Neural progenitor cell (in vitro differentiated cells): ENCODE measurements around the gene SLC2A4. TPM values are rescaled to one million over a fixed set of nuclear protein-coding genes. Genes with fewer than 3 reads are reported as not detected.

ENCODE experiments used
- DNase-seq: peaks from one replicate; pipeline ENCODE4 v3.0.0-alpha.2; 2016; ENCODE audit warnings: low spot score
- H2AFZ ChIP-seq: fragments of 200-600 bp; sonication (generic); replicated peaks from 2 replicates; pipeline ENCODE4 v1.6.1; 2016; ENCODE audit warnings: antibody characterized with exemption
- H3F3A ChIP-seq: fragments of 200-600 bp; sonication (generic); 2 replicates; pipeline ENCODE4 v1.6.1; 2016; ENCODE audit warnings: antibody characterized with exemption, low read depth
- H3K27ac ChIP-seq: fragments of 200-600 bp; sonication (generic); 2 replicates; pipeline ENCODE4 v1.5.1; 2016; ENCODE audit warnings: mild to moderate bottlenecking
- H3K27me3 ChIP-seq: fragments of 200-600 bp; sonication (generic); 2 replicates; pipeline ENCODE4 v1.6.1; 2016; ENCODE audit warnings: mild to moderate bottlenecking, moderate library complexity
- H3K36me3 ChIP-seq: fragments of 200-600 bp; sonication (generic); 2 replicates; pipeline ENCODE4 v1.5.1; 2016
- H3K4me1 ChIP-seq: fragments of 200-600 bp; sonication (generic); 2 replicates; pipeline ENCODE4 v1.6.1; 2016; ENCODE audit warnings: mixed run types
- H3K4me2 ChIP-seq: fragments of 200-600 bp; sonication (generic); 2 replicates; pipeline ENCODE4 v1.6.1; 2016
- H3K4me3 ChIP-seq: fragments of 200-600 bp; sonication (generic); 2 replicates; pipeline ENCODE4 v1.5.1; 2016
- H3K79me2 ChIP-seq: fragments of 200-600 bp; sonication (generic); 2 replicates; pipeline ENCODE4 v1.6.1; 2016; ENCODE audit warnings: low read depth
- H3K9ac ChIP-seq: fragments of 200-600 bp; sonication (generic); 2 replicates; pipeline ENCODE4 v1.6.1; 2016
- H3K9me3 ChIP-seq: fragments of 200-600 bp; sonication (generic); 2 replicates; pipeline ENCODE4 v1.5.1; 2016; ENCODE audit warnings: low read depth
- H4K20me1 ChIP-seq: fragments of 200-600 bp; sonication (generic); 2 replicates; pipeline ENCODE4 v1.6.1; 2016; ENCODE audit warnings: low read depth
- H3K27ac Mint-ChIP-seq: 3 replicates; pipeline ENCODE4 v1.8.0; 2021; ENCODE audit warnings: mixed read lengths
- H3K27me3 Mint-ChIP-seq: 2 replicates; pipeline ENCODE4 v1.8.0; 2022; ENCODE audit warnings: low read depth, mild to moderate bottlenecking, inconsistent platforms, moderate library complexity, mixed read lengths; ENCODE audit not compliant: insufficient read depth
- H3K36me3 Mint-ChIP-seq: 3 replicates; pipeline ENCODE4 v1.8.0; 2021; ENCODE audit warnings: mixed read lengths
- H3K4me1 Mint-ChIP-seq: 3 replicates; pipeline ENCODE4 v1.8.0; 2021; ENCODE audit warnings: mixed read lengths
- H3K4me3 Mint-ChIP-seq: 3 replicates; pipeline ENCODE4 v1.8.0; 2021; ENCODE audit warnings: mild to moderate bottlenecking, moderate library complexity, mixed read lengths
- H3K9me3 Mint-ChIP-seq: 3 replicates; pipeline ENCODE4 v1.8.0; 2020; ENCODE audit warnings: mixed read lengths
- CTCF ChIP-seq: fragments of 200-600 bp; sonication (generic); IDR thresholded peaks from 2 replicates; pipeline ENCODE4 v1.5.1; 2017; ENCODE audit warnings: antibody characterized with exemption, mild to moderate bottlenecking
- EZH2 ChIP-seq: fragments of 200-600 bp; sonication (generic); IDR thresholded peaks from 2 replicates; pipeline ENCODE4 v1.6.1; 2017; ENCODE audit warnings: antibody characterized with exemption, mild to moderate bottlenecking, moderate library complexity
- EZH2phosphoT487 ChIP-seq: fragments of 200-600 bp; sonication (generic); IDR thresholded peaks from 2 replicates; pipeline ENCODE4 v1.6.1; 2017; ENCODE audit warnings: antibody characterized with exemption
- total RNA-seq: library from RNA; depleted of rRNA; stranded (reverse); fragments of >200 nt; gene quantifications from 2 replicates; pipeline ENCODE4 v1.2.3, GENCODE V29; 2015; ENCODE audit warnings: low replicate concordance

Gene SLC2A4
- total RNA-seq, 1 donor from 2014 or later = 1.7 TPM

- DNase-seq = no peak
- Histone ChIP-seq H3K27ac (no peak overlapping the region), H4K20me1 (peaks cover 14% of the 10 kb centered on the region), H3F3A (peaks cover 64% of the 10 kb centered on the region), H3K4me2 (peak overlapping the region; percentile 88), H3K9ac (peak overlapping the region; percentile 84), H3K27me3 (no peaks in the 10 kb centered on the region), H3K36me3 (no peaks in the 10 kb centered on the region), H3K4me3 (peak overlapping the region; percentile 82), H2AFZ (no peak overlapping the region), H3K4me1 (peaks cover 18% of the 10 kb centered on the region), H3K9me3 (no peaks in the 10 kb centered on the region), H3K79me2 (peaks cover 55% of the 10 kb centered on the region)
- H3K4me3 Mint-ChIP-seq = peak overlapping the region; percentile 99
- H3K27me3 Mint-ChIP-seq = peaks cover 7% of the 10 kb centered on the region
- peaks cover 27% of the 10 kb centered on the region for H3K36me3 Mint-ChIP-seq
- H3K27ac Mint-ChIP-seq = peak overlapping the region; percentile 99
- TF ChIP-seq EZH2 (no peak), EZH2phosphoT487 (no peak), CTCF (no peak)
- H3K9me3 Mint-ChIP-seq = no peaks in the 10 kb centered on the region
- H3K4me1 Mint-ChIP-seq = peaks cover 42% of the 10 kb centered on the region
Measured at GRCh38 chr17:7241090-7241733, 40.3 kb upstream of the SLC2A4 start.

GRCh38 chr17:7241783-7242716, 39.5 kb upstream of the SLC2A4 start, which contains the start of gene GABARAP:
TSS of gene GABARAP (minus strand) at chr17:7242449. CDS start at chr17:7242330, 119 bp downstream.
- Histone ChIP-seq H3K27me3 (no peaks in the 10 kb centered on the region), H3K9me3 (no peaks in the 10 kb centered on the region), H3K27ac (peak within 1 kb of the TSS; percentile 82), H4K20me1 (peaks cover 6% of the 10 kb centered on the region), H2AFZ (peak within 1 kb of the TSS; percentile 96), H3K9ac (peak within 1 kb of the TSS; percentile 84), H3F3A (peaks cover 56% of the 10 kb centered on the region), H3K4me2 (peak within 1 kb of the TSS; percentile 88), H3K36me3 (no peaks in the 10 kb centered on the region), H3K4me1 (peaks cover 18% of the 10 kb centered on the region), H3K4me3 (peak within 1 kb of the TSS; percentile 82), H3K79me2 (peaks cover 52% of the 10 kb centered on the region)
- TF ChIP-seq EZH2phosphoT487 (no peak), EZH2 (no peak), CTCF (no peak)
- peaks cover 37% of the 10 kb centered on the region for H3K4me1 Mint-ChIP-seq
- peaks cover 27% of the 10 kb centered on the region for H3K36me3 Mint-ChIP-seq
- H3K27me3 Mint-ChIP-seq = peaks cover 7% of the 10 kb centered on the region
- H3K9me3 Mint-ChIP-seq = no peaks in the 10 kb centered on the region
- H3K4me3 Mint-ChIP-seq = peak within 1 kb of the TSS; percentile 99
- peak within 1 kb of the TSS; percentile 99 for H3K27ac Mint-ChIP-seq
- peak; percentile 96 for DNase-seq

- Mint-ChIP-seq H3K9me3 (no peaks in the 10 kb centered on the region), H3K27ac (peak overlapping the region; percentile 99), H3K4me3 (peak overlapping the region; percentile 99), H3K4me1 (peaks cover 32% of the 10 kb centered on the region), H3K27me3 (peaks cover 7% of the 10 kb centered on the region), H3K36me3 (peaks cover 26% of the 10 kb centered on the region)
- H3K27ac ChIP-seq = peak overlapping the region; percentile 82
- H3K4me2 ChIP-seq = peak overlapping the region; percentile 88
- peaks cover 52% of the 10 kb centered on the region for H3K79me2 ChIP-seq
- no peaks in the 10 kb centered on the region for H3K36me3 ChIP-seq
- DNase-seq = peak; percentile 98
- H3K27me3 ChIP-seq = no peaks in the 10 kb centered on the region
- peaks cover 6% of the 10 kb centered on the region for H4K20me1 ChIP-seq
- TF ChIP-seq EZH2 (no peak), EZH2phosphoT487 (no peak), CTCF (peak; percentile 8)
- H3K4me1 ChIP-seq = peaks cover 18% of the 10 kb centered on the region
- H3K9me3 ChIP-seq = no peaks in the 10 kb centered on the region
- peak overlapping the region; percentile 96 for H2AFZ ChIP-seq
- peaks cover 48% of the 10 kb centered on the region for H3F3A ChIP-seq
- peak overlapping the region; percentile 82 for H3K4me3 ChIP-seq
- H3K9ac ChIP-seq = peak overlapping the region; percentile 67
Measured at GRCh38 chr17:7242717-7243452, 38.6 kb upstream of the SLC2A4 start.
